Testis (tissue), 3 donors: ENCODE data around the gene AGAP1. TPM values are rescaled to one million over a fixed set of nuclear protein-coding genes. Genes with fewer than 3 reads are reported as not detected.

Experiments
- DNase-seq: peaks from one replicate; pipeline ENCODE4 v3.0.0-alpha.2; 2019
- H3K27ac ChIP-seq, 2 donors: fragments of 200-600 bp; sonication (generic); one replicate each; pipeline ENCODE4 v1.5.1; 2019
- H3K27me3 ChIP-seq: fragments of 200-600 bp; sonication (generic); one replicate; pipeline ENCODE4 v1.5.1; 2019
- H3K36me3 ChIP-seq: fragments of 200-600 bp; sonication (generic); one replicate; pipeline ENCODE4 v1.5.1; 2017; ENCODE audit warnings: low read depth; ENCODE audit errors: missing control alignments
- H3K4me1 ChIP-seq: fragments of 200-600 bp; sonication (generic); one replicate; pipeline ENCODE4 v1.5.1; 2019
- H3K4me3 ChIP-seq, 2 donors: fragments of 200-600 bp; sonication (generic); one replicate each; pipeline ENCODE4 v1.5.1; 2017 to 2019
- H3K9me3 ChIP-seq: fragments of 200-600 bp; sonication (generic); one replicate; pipeline ENCODE4 v1.5.1; 2017
- CTCF ChIP-seq, 3 experiments: fragments of 450-650 bp in 2 of 3; fragments of 200-600 bp in 1 of 3; sonication (generic) in 1 of 3; IDR thresholded peaks; one replicate each; pipeline ENCODE4 v1.5.1; 2016 to 2019; ENCODE audit warnings: antibody characterized with exemption in 3 of 3, mild to moderate bottlenecking in 2 of 3, moderate library complexity in 1 of 3
- POLR2A ChIP-seq: fragments of 450-650 bp; IDR thresholded peaks from one replicate; pipeline ENCODE4 v1.6.1; 2017; ENCODE audit warnings: antibody characterized with exemption, mild to moderate bottlenecking, moderate library complexity
- WGBS, 2 donors: methylation state at CpG; one replicate each; pipeline ENCODE4 v1.1.5; 2018; 5-methylcytosine and 5-hydroxymethylcytosine counted together
- intact Hi-C: fragments of 100-400 bp; cut with DNase I; formaldehyde crosslinking; loops from one replicate; pipeline ENCODE4 v1.15.1; 2023; ENCODE audit warnings: low total_unique reads
- polyA plus RNA-seq: library from polyadenylated mRNA; stranded (reverse); fragments of 350-450 nt; fragmentation: Illumina TruSeq; extraction: RNeasy Lipid Tissue Mini Kit (QIAGEN cat#74804); gene quantifications from one replicate; pipeline ENCODE4 v1.2.3, GENCODE V29; 2014; ENCODE audit warnings: low read depth, low replicate concordance; ENCODE audit not compliant: insufficient read depth
- total RNA-seq, 2 donors: library from RNA; depleted of rRNA; stranded (reverse); fragments of >200 nt; gene quantifications; one replicate each; pipeline ENCODE4 v1.2.3, GENCODE V29; 2016

The AGAP1 gene
- total and polyA plus RNA-seq, 3 donors from 2014 or later, result 21.4 to 45.5 (median 40.7) TPM

GRCh38 chr2:235640377-235640776, 146.5 kb downstream of the AGAP1 start:
- intact Hi-C loops, result no loop called here
- TF ChIP-seq CTCF (IDR thresholded peaks at IDR 0.05), result no peak
- TF ChIP-seq POLR2A, result no peak
- H3K9me3 ChIP-seq, result no peaks in the 10 kb centered on the region
- H3K4me1 ChIP-seq, result peaks cover 41% of the 10 kb centered on the region
- H3K36me3 ChIP-seq, result no peaks in the 10 kb centered on the region
- H3K27ac ChIP-seq, result peak overlapping the region; percentile 45 to 88
- 50 to 54% methylated on average over 2 of the region's 2 CpGs for WGBS, 2 donors
- no peak overlapping the region for H3K4me3 ChIP-seq
- DNase-seq, result no peak
- H3K27me3 ChIP-seq, result no peaks in the 10 kb centered on the region

DNA sequence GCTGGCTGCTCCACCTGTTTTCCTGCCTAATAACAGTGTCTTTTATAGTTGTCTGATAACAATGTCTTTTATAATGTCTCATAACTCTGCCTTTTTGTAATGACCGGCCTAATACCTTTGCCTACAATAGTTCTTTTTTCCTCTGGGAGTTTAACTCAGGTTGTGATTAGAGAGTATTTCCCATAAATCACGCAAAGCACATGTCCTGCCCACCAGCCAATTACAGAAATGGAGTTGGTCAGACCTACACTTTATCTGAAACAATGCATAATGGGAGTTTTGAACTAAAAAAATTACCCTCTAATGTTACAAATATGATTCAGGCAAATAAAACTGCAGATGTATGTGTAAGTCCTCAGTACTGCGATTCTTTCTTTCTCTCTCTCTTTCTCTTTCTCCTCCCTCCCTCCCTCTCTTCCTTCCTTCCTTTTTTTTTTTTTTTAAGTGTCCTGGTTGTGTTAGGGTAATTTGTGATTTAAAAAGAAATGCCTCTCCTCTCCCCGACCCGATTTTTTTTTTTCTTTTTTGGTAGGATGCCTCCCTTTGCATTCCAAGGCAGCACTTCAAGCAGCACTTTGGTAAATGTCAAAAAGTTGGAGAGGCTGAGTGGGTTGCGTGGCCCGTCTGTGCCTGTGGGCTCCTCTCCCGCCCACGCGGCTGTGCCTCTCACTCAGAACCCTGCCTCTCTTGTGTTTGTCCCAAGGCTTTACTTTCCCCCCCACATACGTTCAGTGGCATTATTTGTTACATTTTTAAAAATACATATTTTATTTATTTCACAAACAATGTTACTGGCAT, 147.3 kb downstream of the AGAP1 start:
- Histone ChIP-seq H3K27me3 (no peaks in the 10 kb centered on the region), H3K4me1 (peaks cover 41% of the 10 kb centered on the region), H3K36me3 (no peaks in the 10 kb centered on the region), H3K27ac (peak overlapping the region; percentile 45 to 88), H3K4me3 (no peak overlapping the region), H3K9me3 (no peaks in the 10 kb centered on the region)
- intact Hi-C loops, result no loop called here
- peak; percentile 34 for DNase-seq
- TF ChIP-seq POLR2A, result no peak
- TF ChIP-seq CTCF (IDR thresholded peaks at IDR 0.05), result no peak
- WGBS, 2 donors, result 29 to 31% methylated on average over 11 of the region's 11 CpGs

- Histone ChIP-seq H3K9me3 (no peaks in the 10 kb centered on the region), H3K4me3 (no peak overlapping the region), H3K36me3 (no peaks in the 10 kb centered on the region), H3K27ac (no peak overlapping the region), H3K4me1 (peaks cover 41% of the 10 kb centered on the region), H3K27me3 (no peaks in the 10 kb centered on the region)
- TF ChIP-seq CTCF (IDR thresholded peaks at IDR 0.05) (no peak), POLR2A (no peak)
- no peak for DNase-seq
- intact Hi-C loops, result no loop called here
- WGBS, 2 donors, result 74 to 76% methylated on average over 8 of the region's 8 CpGs
Measured at GRCh38 chr2:235641956-235642355, 148.1 kb downstream of the AGAP1 start.

GRCh38 chr2:235642446-235643098, 148.7 kb downstream of the AGAP1 start:
- H3K36me3 ChIP-seq, result no peaks in the 10 kb centered on the region
- H3K4me1 ChIP-seq, result peaks cover 41% of the 10 kb centered on the region
- no peak for DNase-seq
- no peaks in the 10 kb centered on the region for H3K9me3 ChIP-seq
- intact Hi-C loops, result no loop called here
- WGBS, 2 donors, result 83 to 87% methylated on average over 8 to 9 of the region's 9 CpGs
- H3K4me3 ChIP-seq, result no peak overlapping the region
- peak in 2 of 3 experiments; percentile 14 to 24 for TF ChIP-seq CTCF (IDR thresholded peaks at IDR 0.05)
- no peak for TF ChIP-seq POLR2A
- H3K27me3 ChIP-seq, result no peaks in the 10 kb centered on the region
- no peak overlapping the region for H3K27ac ChIP-seq
